ENCODE measurements around the gene ADAT1. TPM values are rescaled to one million over a fixed set of nuclear protein-coding genes. Genes with fewer than 3 reads are reported as not detected.

Gene ADAT1
- total and polyA plus RNA-seq, 12 donors: 18.0 to 191 (median 46.6) TPM

DNA sequence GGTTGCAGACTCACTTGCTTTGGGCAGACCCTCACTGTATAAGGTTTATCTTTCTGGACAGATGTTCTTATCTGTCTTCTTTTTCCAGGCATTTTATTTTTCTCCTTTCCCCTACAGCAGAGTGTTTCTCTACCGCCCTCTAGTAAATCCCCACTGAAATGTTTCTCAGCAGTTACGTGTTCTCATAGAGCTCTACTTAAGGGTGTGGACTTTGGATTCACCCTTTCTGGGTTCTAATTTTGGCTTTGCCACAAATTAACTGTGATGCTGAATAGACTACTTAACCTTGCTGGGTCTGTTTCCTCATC, 2.0 kb downstream of the ADAT1 start:
- Histone ChIP-seq H3K4me1 (replicated peaks in 1 of 2) (peaks cover 9 to 22% of the 10 kb centered on the region in 2 donors), H3K9me3 (replicated peaks in 1 of 3) (no peaks in the 10 kb centered on the region), H3K4me3 (no peak overlapping the region), H3K27me3 (no peaks in the 10 kb centered on the region), H3K27ac (no peak overlapping the region), H3K36me3 (replicated peaks in 1 of 2) (peaks cover 0 to 31% of the 10 kb centered on the region in 2 donors)
- intact Hi-C loops (cut with DNase I): loop anchor here in 1 of 2 donors (10.0 kb wide), 1 partner anchor 146 kb away; no protein-coding TSS in a partner anchor
- no peak for DNase-seq
- TF ChIP-seq, protein P1, sequence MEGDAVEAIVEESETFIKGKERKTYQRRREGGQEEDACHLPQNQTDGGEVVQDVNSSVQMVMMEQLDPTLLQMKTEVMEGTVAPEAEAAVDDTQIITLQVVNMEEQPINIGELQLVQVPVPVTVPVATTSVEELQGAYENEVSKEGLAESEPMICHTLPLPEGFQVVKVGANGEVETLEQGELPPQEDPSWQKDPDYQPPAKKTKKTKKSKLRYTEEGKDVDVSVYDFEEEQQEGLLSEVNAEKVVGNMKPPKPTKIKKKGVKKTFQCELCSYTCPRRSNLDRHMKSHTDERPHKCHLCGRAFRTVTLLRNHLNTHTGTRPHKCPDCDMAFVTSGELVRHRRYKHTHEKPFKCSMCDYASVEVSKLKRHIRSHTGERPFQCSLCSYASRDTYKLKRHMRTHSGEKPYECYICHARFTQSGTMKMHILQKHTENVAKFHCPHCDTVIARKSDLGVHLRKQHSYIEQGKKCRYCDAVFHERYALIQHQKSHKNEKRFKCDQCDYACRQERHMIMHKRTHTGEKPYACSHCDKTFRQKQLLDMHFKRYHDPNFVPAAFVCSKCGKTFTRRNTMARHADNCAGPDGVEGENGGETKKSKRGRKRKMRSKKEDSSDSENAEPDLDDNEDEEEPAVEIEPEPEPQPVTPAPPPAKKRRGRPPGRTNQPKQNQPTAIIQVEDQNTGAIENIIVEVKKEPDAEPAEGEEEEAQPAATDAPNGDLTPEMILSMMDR (IDR thresholded peaks at IDR 0.05): peak in 2 of 6 experiments; percentile 26
- no peak for TF ChIP-seq POLR2A (IDR thresholded peaks at IDR 0.05)
- 10 to 47% (median 26%) methylated on average over 2 of the region's 2 CpGs for WGBS, 4 donors

GRCh38 chr16:75620326-75621169, 2.5 kb downstream of the ADAT1 start:
- H3K4me3 ChIP-seq: no peak overlapping the region
- WGBS, 4 donors: 81 to 86% (median 85%) methylated on average over 20 of the region's 20 CpGs
- intact Hi-C loops (cut with DNase I): loop anchor here in 1 of 2 donors (10.0 kb wide), 1 partner anchor 146 kb away; no protein-coding TSS in a partner anchor

DNA sequence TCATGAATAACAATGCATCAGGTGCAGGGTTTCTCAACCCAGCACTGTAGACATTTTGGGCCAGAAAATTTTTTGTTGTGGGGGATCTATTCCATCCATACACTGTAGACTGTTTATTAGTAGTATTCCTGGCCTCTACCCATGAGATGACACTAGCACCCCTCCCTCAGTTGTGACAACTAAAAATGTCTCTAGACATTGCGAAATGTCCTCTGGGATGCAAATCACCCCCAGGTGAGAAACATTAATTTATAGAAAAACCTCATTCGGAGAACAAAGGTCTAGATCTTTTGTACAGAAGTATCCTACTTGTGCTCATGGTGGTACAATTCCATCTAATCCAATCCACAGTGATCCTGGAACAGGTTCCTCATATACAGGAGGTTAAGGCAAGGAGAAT, 4.3 kb downstream of the ADAT1 start:
- Histone ChIP-seq H3K9me3 (replicated peaks in 1 of 3) (no peaks in the 10 kb centered on the region), H3K27ac (no peak overlapping the region), H3K4me3 (no peak overlapping the region), H3K36me3 (replicated peaks in 1 of 2) (peaks cover 0 to 41% of the 10 kb centered on the region in 2 donors), H3K4me1 (replicated peaks in 1 of 2) (peaks cover 9 to 22% of the 10 kb centered on the region in 2 donors), H3K27me3 (no peaks in the 10 kb centered on the region)
- TF ChIP-seq POLR2A (IDR thresholded peaks at IDR 0.05): no peak
- TF ChIP-seq, protein P1 (IDR thresholded peaks at IDR 0.05): no peak
- DNase-seq: no peak
- intact Hi-C loops (cut with DNase I): no loop called here
- 90 to 100% (median 96%) methylated on average over 2 of the region's 2 CpGs for WGBS, 4 donors

More at GRCh38 chr16:75620326-75621169, 2.5 kb downstream of the ADAT1 start:
- H3K36me3 ChIP-seq (replicated peaks in 1 of 2): peaks cover 0 to 34% of the 10 kb centered on the region in 2 donors
- H3K27me3 ChIP-seq: no peaks in the 10 kb centered on the region
- no peak overlapping the region for H3K27ac ChIP-seq
- peaks cover 9 to 22% of the 10 kb centered on the region in 2 donors for H3K4me1 ChIP-seq (replicated peaks in 1 of 2)
- TF ChIP-seq, protein P1 (IDR thresholded peaks at IDR 0.05): no peak
- TF ChIP-seq POLR2A (IDR thresholded peaks at IDR 0.05): no peak
- H3K9me3 ChIP-seq (replicated peaks in 1 of 3): no peaks in the 10 kb centered on the region
- no peak for DNase-seq

GRCh38 chr16:75617121-75617520, 6.0 kb downstream of the ADAT1 start:
- TF ChIP-seq POLR2A (IDR thresholded peaks at IDR 0.05): no peak
- TF ChIP-seq, protein P1 (IDR thresholded peaks at IDR 0.05): no peak
- Histone ChIP-seq H3K36me3 (replicated peaks in 1 of 2) (peaks cover 0 to 55% of the 10 kb centered on the region in 2 donors), H3K4me1 (replicated peaks in 1 of 2) (peaks cover 3 to 11% of the 10 kb centered on the region in 2 donors), H3K27me3 (no peaks in the 10 kb centered on the region), H3K9me3 (replicated peaks in 1 of 3) (no peaks in the 10 kb centered on the region), H3K4me3 (no peak overlapping the region), H3K27ac (no peak overlapping the region)
- intact Hi-C loops (cut with DNase I): no loop called here
- 83 to 97% (median 95%) methylated on average over 2 to 3 of the region's 3 CpGs for WGBS, 4 donors
- DNase-seq: no peak
